MG63 (cell line): Measurements from ENCODE around the gene GNL2. TPM values are rescaled to one million over a fixed set of nuclear protein-coding genes. Genes with fewer than 3 reads are reported as not detected.
"Not testable (repeated sequence)": the region's sequence is repeated elsewhere in the genome, so short reads cannot be mapped to it uniquely, and the experiment has no call there.

Source experiments
- DNase-seq: peaks from one replicate; pipeline ENCODE4 v3.0.0-alpha.2; 2020
- H3K27me3 ChIP-seq: fragments of 250-450 bp; sonication (Bioruptor Pico); 2 replicates; pipeline ENCODE4 v1.5.1; 2020; ENCODE audit warnings: mild to moderate bottlenecking, moderate library complexity
- H3K36me3 ChIP-seq: fragments of 250-450 bp; sonication (Bioruptor Pico); 2 replicates; pipeline ENCODE4 v1.5.1; 2020; ENCODE audit warnings: mild to moderate bottlenecking, moderate library complexity
- H3K4me3 ChIP-seq: fragments of 250-450 bp; sonication (Bioruptor Pico); 2 replicates; pipeline ENCODE4 v1.5.1; 2020; ENCODE audit warnings: mild to moderate bottlenecking, moderate library complexity
- H3K9me3 ChIP-seq: fragments of 250-450 bp; sonication (Bioruptor Pico); 2 replicates; pipeline ENCODE4 v1.5.1; 2020; ENCODE audit warnings: mild to moderate bottlenecking, moderate library complexity
- total RNA-seq: library from RNA; depleted of rRNA; stranded (reverse); fragments of >200 nt; shearing (Covaris generic); gene quantifications from 2 replicates; pipeline ENCODE4 v1.2.3, GENCODE V29; 2014; ENCODE audit warnings: low replicate concordance

The GNL2 gene
- total RNA-seq, 1 experiment from 2014 or later, result 66.5 TPM

- Histone ChIP-seq H3K27me3 (no peaks in the 10 kb centered on the region), H3K9me3 (no peaks in the 10 kb centered on the region), H3K4me3 (no peak overlapping the region), H3K36me3 (peaks cover 84% of the 10 kb centered on the region)
- DNase-seq, result peak; percentile 59
These were observed 20.8 kb downstream of the GNL2 start for GRCh38 chr1:37574834-37575480.

GRCh38 chr1:37570528-37571334 lies 25.0 kb downstream of the GNL2 start:
- Histone ChIP-seq H3K4me3 (no peak overlapping the region), H3K36me3 (peaks cover 94% of the 10 kb centered on the region), H3K9me3 (no peaks in the 10 kb centered on the region), H3K27me3 (no peaks in the 10 kb centered on the region)
- no peak for DNase-seq

- Histone ChIP-seq H3K4me3 (no peak overlapping the region), H3K27me3 (no peaks in the 10 kb centered on the region), H3K36me3 (peaks cover 87% of the 10 kb centered on the region), H3K9me3 (no peaks in the 10 kb centered on the region)
- DNase-seq, result no peak
These were observed 28.7 kb downstream of the GNL2 start for GRCh38 chr1:37567023-37567422.

GRCh38 chr1:37564892-37565291 lies 30.8 kb downstream of the GNL2 start:
- Histone ChIP-seq H3K36me3 (peaks cover 71% of the 10 kb centered on the region), H3K27me3 (no peaks in the 10 kb centered on the region), H3K9me3 (no peaks in the 10 kb centered on the region), H3K4me3 (no peak overlapping the region)
- no peak for DNase-seq

GRCh38 chr1:37562984-37563383 lies 32.8 kb downstream of the GNL2 start:
- H3K36me3 ChIP-seq, result peaks cover 52% of the 10 kb centered on the region
- no peaks in the 10 kb centered on the region for H3K9me3 ChIP-seq
- no peak overlapping the region for H3K4me3 ChIP-seq
- no peaks in the 10 kb centered on the region for H3K27me3 ChIP-seq
- no peak for DNase-seq

GRCh38 chr1:37561133-37562132 lies 34.3 kb downstream of the GNL2 start:
- no peaks in the 10 kb centered on the region for H3K27me3 ChIP-seq
- no peak overlapping the region for H3K4me3 ChIP-seq
- no peaks in the 10 kb centered on the region for H3K9me3 ChIP-seq
- peak; percentile 54 for DNase-seq
- peaks cover 36% of the 10 kb centered on the region for H3K36me3 ChIP-seq

GRCh38 chr1:37560401-37561132 lies 35.2 kb downstream of the GNL2 start:
- DNase-seq, result no peak
- H3K36me3 ChIP-seq, result peaks cover 27% of the 10 kb centered on the region
- no peaks in the 10 kb centered on the region for H3K27me3 ChIP-seq
- H3K9me3 ChIP-seq, result no peaks in the 10 kb centered on the region
- H3K4me3 ChIP-seq, result no peak overlapping the region

GRCh38 chr1:37559957-37560379 lies 35.8 kb downstream of the GNL2 start:
- DNase-seq, H3K9me3 ChIP-seq, H3K27me3 ChIP-seq, H3K4me3 ChIP-seq: not testable (repeated sequence)
- H3K36me3 ChIP-seq, result peaks cover 21% of the 10 kb centered on the region

GRCh38 chr1:37559080-37559479 lies 36.7 kb downstream of the GNL2 start:
- Histone ChIP-seq H3K4me3 (no peak overlapping the region), H3K36me3 (peaks cover 15% of the 10 kb centered on the region), H3K27me3 (no peaks in the 10 kb centered on the region), H3K9me3 (peaks cover 4% of the 10 kb centered on the region)
- no peak for DNase-seq

GRCh38 chr1:37558411-37558810 lies 37.3 kb downstream of the GNL2 start:
- Histone ChIP-seq H3K36me3 (peaks cover 17% of the 10 kb centered on the region), H3K9me3 (peaks cover 4% of the 10 kb centered on the region), H3K4me3 (no peak overlapping the region), H3K27me3 (no peaks in the 10 kb centered on the region)
- DNase-seq, result no peak

- H3K36me3 ChIP-seq, result peaks cover 13% of the 10 kb centered on the region
- H3K4me3 ChIP-seq, result no peak overlapping the region
These were observed 38.3 kb downstream of the GNL2 start for GRCh38 chr1:37557402-37557801.

GRCh38 chr1:37556712-37557196 lies 39.0 kb downstream of the GNL2 start, which contains the start of gene DNALI1:
DNALI1 (plus strand) TSS chr1:37556940; CDS start chr1:37556995, 55 bp downstream.
- Histone ChIP-seq H3K27me3 (no peaks in the 10 kb centered on the region), H3K4me3 (no peak within 1 kb of the TSS), H3K36me3 (peaks cover 15% of the 10 kb centered on the region), H3K9me3 (peaks cover 4% of the 10 kb centered on the region)
- DNase-seq, result no peak

More at GRCh38 chr1:37557402-37557801, 38.3 kb downstream of the GNL2 start:
- no peaks in the 10 kb centered on the region for H3K27me3 ChIP-seq
- peaks cover 4% of the 10 kb centered on the region for H3K9me3 ChIP-seq
- no peak for DNase-seq

GRCh38 chr1:37553927-37554808 lies 41.6 kb downstream of the GNL2 start, which contains the start of gene SNIP1:
SNIP1 (minus strand) TSS chr1:37554293; CDS start chr1:37554229, 64 bp downstream.
- Histone ChIP-seq H3K9me3 (peaks cover 4% of the 10 kb centered on the region), H3K27me3 (no peaks in the 10 kb centered on the region), H3K4me3 (peak within 1 kb of the TSS; percentile 99), H3K36me3 (peaks cover 39% of the 10 kb centered on the region)
- DNase-seq, result peak; percentile 90

- peaks cover 40% of the 10 kb centered on the region for H3K36me3 ChIP-seq
- peaks cover 4% of the 10 kb centered on the region for H3K9me3 ChIP-seq
- DNase-seq, result no peak
- peak overlapping the region; percentile 99 for H3K4me3 ChIP-seq
- H3K27me3 ChIP-seq, result no peaks in the 10 kb centered on the region
These were observed 42.2 kb downstream of the GNL2 start for GRCh38 chr1:37553598-37553926.

- no peak for DNase-seq
- Histone ChIP-seq H3K4me3 (no peak overlapping the region), H3K27me3 (no peaks in the 10 kb centered on the region), H3K36me3 (peaks cover 62% of the 10 kb centered on the region), H3K9me3 (peaks cover under 1% of the 10 kb centered on the region; the same call in 1 of the 2 replicates)
These were observed 46.4 kb downstream of the GNL2 start for GRCh38 chr1:37549341-37549740.
